Endothelial cell of umbilical vein (primary cell): ENCODE data around the gene FOXO6. TPM values are rescaled to one million over a fixed set of nuclear protein-coding genes. Genes with fewer than 3 reads are reported as not detected.

Source experiments
- BruUV-seq: library from RNA; stranded (reverse); fragments of 400-500 nt; replicated peaks from 2 replicates; lab custom pipeline; 2021; lab: Mats Ljungman, UMichigan
- CTCF ChIA-PET: fragments of 300-600, 350-600 bp; sonication (Branson Sonifier 250); formaldehyde crosslinking; loops from one replicate; lab custom pipeline; 2021; ENCODE audit warnings: antibody characterized with exemption, inconsistent platforms; lab: Charles Lee
- POLR2A ChIA-PET: fragments of 300-600, 350-600 bp; sonication (Branson Sonifier 250); formaldehyde crosslinking; loops from one replicate; lab custom pipeline; 2021; ENCODE audit warnings: antibody characterized with exemption, inconsistent platforms; lab: Charles Lee
- DNase-seq: peaks from one replicate; pipeline ENCODE4 v3.0.0-alpha.2; 2011; ENCODE audit warnings: low read depth, low spot score
- FAIRE-seq: peaks from 2 replicates; lab custom pipeline; 2011; peaks lifted over from hg19 to GRCh38; lab: Jason Lieb, UNC
- H2AFZ ChIP-seq: 2 replicates; pipeline ENCODE4 v1.6.0; 2012; ENCODE audit warnings: low read depth, low read length, control low read depth, inconsistent platforms
- H3K27ac ChIP-seq: 2 replicates; pipeline ENCODE4 v1.5.1; 2011; ENCODE audit warnings: low read depth, mild to moderate bottlenecking, control low read depth, low read length, moderate library complexity; ENCODE audit not compliant: insufficient read depth
- H3K27me3 ChIP-seq, 2 experiments: 2 replicates each; pipeline versions ENCODE4 v1.6.0 to v1.6.1; 2011; ENCODE audit warnings: low read length in 2 of 2, mixed read lengths in 1 of 2; ENCODE audit not compliant: control insufficient read depth in 2 of 2, insufficient read depth in 2 of 2
- H3K36me3 ChIP-seq, 2 experiments: 2 replicates in 1 of 2; 3 replicates in 1 of 2; pipeline ENCODE4 v1.5.1; 2011; ENCODE audit warnings: low read length in 2 of 2, mild to moderate bottlenecking in 1 of 2, moderate library complexity in 1 of 2; ENCODE audit not compliant: control insufficient read depth in 2 of 2, insufficient read depth in 2 of 2; ENCODE audit errors: extremely low read depth in 1 of 2
- H3K4me1 ChIP-seq: 3 replicates; pipeline ENCODE4 v1.5.1; 2011; ENCODE audit warnings: mild to moderate bottlenecking, low read length; ENCODE audit not compliant: control insufficient read depth, insufficient read depth; ENCODE audit errors: extremely low read depth
- H3K4me2 ChIP-seq: 2 replicates; pipeline ENCODE4 v1.6.1; 2011; ENCODE audit warnings: low read length, control low read depth, mixed read lengths; ENCODE audit not compliant: insufficient read depth
- H3K4me3 ChIP-seq, 3 experiments: fragments of 200-600 bp in 1 of 3; sonication (generic), shearing (Covaris generic) in 1 of 3; replicated peaks in 1 of 3; 2 replicates each; pipeline ENCODE4 v1.5.1; 2011 to 2016; ENCODE audit warnings: control low read depth in 3 of 3, low read length in 3 of 3, mild to moderate bottlenecking in 2 of 3, inconsistent platforms in 1 of 3, low read depth in 1 of 3, moderate library complexity in 1 of 3; ENCODE audit not compliant: insufficient read depth in 1 of 3
- H3K79me2 ChIP-seq: 2 replicates; pipeline ENCODE4 v1.6.0; 2012; ENCODE audit warnings: low read length, inconsistent platforms; ENCODE audit not compliant: control insufficient read depth, insufficient read depth
- H3K9ac ChIP-seq: replicated peaks from 2 replicates; pipeline ENCODE3; 2011; ENCODE audit warnings: low read length, control low read depth; ENCODE audit not compliant: insufficient read depth; ENCODE audit errors: extremely low read depth
- H3K9me1 ChIP-seq: replicated peaks from 3 replicates; pipeline ENCODE4 v1.6.0; 2011; ENCODE audit warnings: mild to moderate bottlenecking, low read length; ENCODE audit not compliant: control insufficient read depth, insufficient read depth; ENCODE audit errors: extremely low read depth
- H3K9me3 ChIP-seq: replicated peaks from 2 replicates; pipeline ENCODE4 v1.5.1; 2012; ENCODE audit warnings: low read length, inconsistent platforms; ENCODE audit not compliant: control insufficient read depth, insufficient read depth
- H4K20me1 ChIP-seq: replicated peaks from 2 replicates; pipeline ENCODE3; 2011; ENCODE audit warnings: mild to moderate bottlenecking, low read length; ENCODE audit not compliant: control insufficient read depth, insufficient read depth; ENCODE audit errors: extremely low read depth
- EZH2 ChIP-seq: IDR thresholded peaks from 2 replicates; pipeline ENCODE4 v1.6.1; 2012; ENCODE audit warnings: borderline replicate concordance, low read depth, mild to moderate bottlenecking, moderate library complexity, low read length, inconsistent platforms; ENCODE audit not compliant: severe bottlenecking
- FOS ChIP-seq: IDR thresholded peaks from 2 replicates; pipeline ENCODE4 v1.6.1; 2011; ENCODE audit warnings: mild to moderate bottlenecking, low read length, moderate library complexity, borderline replicate concordance; ENCODE audit not compliant: insufficient read depth
- GATA2 ChIP-seq: IDR thresholded peaks from 2 replicates; pipeline ENCODE4 v1.7.0; 2011; ENCODE audit warnings: low read depth, mild to moderate bottlenecking, moderate library complexity, mixed read lengths, low read length; ENCODE audit not compliant: insufficient read length, insufficient read depth
- JUN ChIP-seq: IDR thresholded peaks from 2 replicates; pipeline ENCODE4 v1.6.1; 2011; ENCODE audit warnings: borderline replicate concordance, low read depth; ENCODE audit not compliant: insufficient read length, insufficient read depth
- MYC ChIP-seq: IDR thresholded peaks from one replicate; pipeline ENCODE4 v1.6.1; 2011; ENCODE audit warnings: mild to moderate bottlenecking, low read depth, low read length
- POLR2A ChIP-seq: IDR thresholded peaks from 2 replicates; pipeline ENCODE4 v1.6.1; 2012; ENCODE audit warnings: low read depth, mild to moderate bottlenecking, control low read depth, low read length
- POLR2AphosphoS5 ChIP-seq: IDR thresholded peaks from 2 replicates; pipeline ENCODE4 v1.6.1; 2012; ENCODE audit warnings: low read depth, mild to moderate bottlenecking, control low read depth, low read length, moderate library complexity; ENCODE audit not compliant: insufficient read depth
- dilution Hi-C: fragments of 300-500 bp; cut with MboI; formaldehyde crosslinking; loops from one replicate; pipeline ENCODE4 v1.15.0; 2019; ENCODE audit warnings: low sequenced_read_pairs; ENCODE audit not compliant: extremely low pct_ligation_motif_present
- intact Hi-C: fragments of 100-400 bp; cut with micrococcal nuclease; formaldehyde crosslinking; loops from one replicate; pipeline ENCODE4 v1.10.0; 2022
- polyA plus RNA-seq, 4 experiments: library from polyadenylated mRNA; depleted of rRNA in 3 of 4; stranded (reverse) in 3 of 4; unstranded in 1 of 4; fragments of >200 nt; gene quantifications; 2 replicates each; pipeline versions ENCODE4 v1.2.1 to v1.2.3, GENCODE V29; 2011 to 2012; ENCODE audit warnings: missing spikeins in 1 of 4
- total RNA-seq: library from RNA; stranded (reverse); gene quantifications from 2 replicates; pipeline ENCODE4 v1.2.3, GENCODE V29; 2021
- TF ChIP-seq, protein P1 (sequence below): IDR thresholded peaks from 2 replicates; pipeline ENCODE4 v1.6.1; 2011; ENCODE audit not compliant: insufficient read depth, insufficient read length
- TF ChIP-seq, protein P2 (sequence below), 2 donors: IDR thresholded peaks; 1 replicate in 1 of 2; 2 replicates in 1 of 2; pipeline ENCODE4 v1.5.1; 2011; ENCODE audit warnings: low read length in 2 of 2, mild to moderate bottlenecking in 2 of 2, moderate library complexity in 2 of 2, control low read depth in 1 of 2, inconsistent platforms in 1 of 2, low read depth in 1 of 2; ENCODE audit not compliant: insufficient read depth in 1 of 2; ENCODE audit errors: extremely low read depth in 1 of 2

Gene FOXO6
- total and polyA plus RNA-seq, 2 donors (not counting 3 experiments of a cell fraction or from before 2014, with no cell fraction given) = 0.04 to 0.38 TPM

DNA sequence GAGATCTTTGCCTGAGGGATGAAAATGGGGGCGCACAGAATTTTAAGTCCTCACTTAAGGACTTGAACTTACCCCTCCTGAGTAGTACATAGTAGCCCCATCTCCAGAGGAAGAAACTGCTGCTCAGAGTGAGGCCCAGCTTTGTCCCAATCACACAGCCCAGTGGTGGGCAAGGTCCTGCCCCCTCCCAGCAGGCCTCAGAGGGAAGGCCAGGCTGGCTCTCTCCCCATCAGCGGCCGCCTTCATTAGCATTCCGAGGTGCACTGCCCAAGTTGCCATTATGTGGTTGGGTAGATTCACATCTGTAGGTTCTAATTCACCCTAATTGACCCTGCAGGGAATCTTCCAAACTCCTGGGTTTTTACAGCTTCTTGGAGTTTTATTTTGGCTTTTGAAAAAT is 59.1 kb downstream of the FOXO6 start:
- TF ChIP-seq, protein P1, sequence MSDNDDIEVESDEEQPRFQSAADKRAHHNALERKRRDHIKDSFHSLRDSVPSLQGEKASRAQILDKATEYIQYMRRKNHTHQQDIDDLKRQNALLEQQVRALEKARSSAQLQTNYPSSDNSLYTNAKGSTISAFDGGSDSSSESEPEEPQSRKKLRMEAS = no peak
- TF ChIP-seq GATA2 = no peak
- TF ChIP-seq EZH2 = no peak
- no peak for TF ChIP-seq POLR2A
- no peak for TF ChIP-seq POLR2AphosphoS5
- no peak for TF ChIP-seq JUN
- TF ChIP-seq MYC = no peak
- TF ChIP-seq FOS = no peak
- TF ChIP-seq, protein P2, sequence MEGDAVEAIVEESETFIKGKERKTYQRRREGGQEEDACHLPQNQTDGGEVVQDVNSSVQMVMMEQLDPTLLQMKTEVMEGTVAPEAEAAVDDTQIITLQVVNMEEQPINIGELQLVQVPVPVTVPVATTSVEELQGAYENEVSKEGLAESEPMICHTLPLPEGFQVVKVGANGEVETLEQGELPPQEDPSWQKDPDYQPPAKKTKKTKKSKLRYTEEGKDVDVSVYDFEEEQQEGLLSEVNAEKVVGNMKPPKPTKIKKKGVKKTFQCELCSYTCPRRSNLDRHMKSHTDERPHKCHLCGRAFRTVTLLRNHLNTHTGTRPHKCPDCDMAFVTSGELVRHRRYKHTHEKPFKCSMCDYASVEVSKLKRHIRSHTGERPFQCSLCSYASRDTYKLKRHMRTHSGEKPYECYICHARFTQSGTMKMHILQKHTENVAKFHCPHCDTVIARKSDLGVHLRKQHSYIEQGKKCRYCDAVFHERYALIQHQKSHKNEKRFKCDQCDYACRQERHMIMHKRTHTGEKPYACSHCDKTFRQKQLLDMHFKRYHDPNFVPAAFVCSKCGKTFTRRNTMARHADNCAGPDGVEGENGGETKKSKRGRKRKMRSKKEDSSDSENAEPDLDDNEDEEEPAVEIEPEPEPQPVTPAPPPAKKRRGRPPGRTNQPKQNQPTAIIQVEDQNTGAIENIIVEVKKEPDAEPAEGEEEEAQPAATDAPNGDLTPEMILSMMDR (IDR thresholded peaks at IDR 0.05; ENCODE audit: extremely low read depth in 1 of 2, insufficient read depth in 1 of 2, low read depth in 1 of 2, low read length in 2 of 2) = no peak
- ChIA-PET CTCF (interaction anchor here (1.1 to 1.7 kb wide), 3 partner anchors 12 to 98 kb away, joined by 3 to 5 read pairs (median 4); no protein-coding TSS in a partner anchor), POLR2A (no interaction called here)
- H3K79me2 ChIP-seq = no peaks in the 10 kb centered on the region
- dilution Hi-C loops = no loop called here
- H3K4me3 ChIP-seq = no peak overlapping the region
- FAIRE-seq (no peak), DNase-seq (no peak)
- H3K27me3 ChIP-seq = no peaks in the 10 kb centered on the region
- H4K20me1 ChIP-seq = no peaks in the 10 kb centered on the region
- BruUV-seq = no TSS peak
- no peak overlapping the region for H3K9ac ChIP-seq
- no peaks in the 10 kb centered on the region for H3K9me3 ChIP-seq
- H3K4me2 ChIP-seq = no peak overlapping the region
- H2AFZ ChIP-seq = no peak overlapping the region
- H3K9me1 ChIP-seq = no peaks in the 10 kb centered on the region
- intact Hi-C loops = no loop called here
- H3K27ac ChIP-seq = no peak overlapping the region
- no peaks in the 10 kb centered on the region for H3K36me3 ChIP-seq
- peaks cover 9% of the 10 kb centered on the region for H3K4me1 ChIP-seq
